ENCODE data around the gene SERPINB7. TPM values are rescaled to one million over a fixed set of nuclear protein-coding genes. Genes with fewer than 3 reads are reported as not detected.

The SERPINB7 gene
- polyA plus RNA-seq, 1 of the 3 experiments (the other 2 are of a cell fraction) = 99.5 TPM

DNA sequence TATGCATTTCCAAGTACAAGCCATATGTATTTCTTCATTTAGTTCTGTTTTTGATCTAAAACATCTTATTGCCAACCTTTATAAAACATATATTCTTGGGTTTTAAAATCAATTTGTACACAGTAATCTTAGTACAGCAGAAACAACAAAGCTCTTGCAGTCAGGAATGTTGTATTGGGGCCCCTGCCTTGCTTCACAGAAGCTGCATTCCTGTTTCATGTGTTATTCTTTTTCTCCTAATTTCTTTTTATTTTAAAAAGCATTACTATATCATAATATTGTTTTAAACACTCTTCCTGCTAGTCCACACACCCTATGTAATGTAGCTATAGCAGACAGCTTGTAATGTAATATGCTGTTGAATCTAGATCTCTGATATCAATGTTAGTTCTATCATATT is 24.0 kb downstream of the SERPINB7 start:
- no peaks in the 10 kb centered on the region; a peak in 1 of 4 replicates for H3K4me1 ChIP-seq (ENCODE audit: control insufficient read depth in 1 of 2, insufficient read depth in 2 of 2, low read depth in 1 of 2, low read length in 1 of 2)
- no peaks in the 10 kb centered on the region for H3F3A ChIP-seq (replicated peaks; ENCODE audit: insufficient read depth)
- H3K27me3 ChIP-seq (ENCODE audit: insufficient read depth) = no peaks in the 10 kb centered on the region
- H4K20me1 ChIP-seq (ENCODE audit: insufficient read depth) = no peaks in the 10 kb centered on the region
- no peaks in the 10 kb centered on the region for H3K9me3 ChIP-seq
- H2AFZ ChIP-seq (ENCODE audit: low read depth) = no peak overlapping the region
- CTCF ChIA-PET = no interaction called here
- DNase-seq = no peak
- H3K9me2 ChIP-seq = no peaks in the 10 kb centered on the region
- POLR2A ChIA-PET = no interaction called here
- H3K9ac ChIP-seq = no peak overlapping the region
- H3K4me3 ChIP-seq (ENCODE audit: low read depth in 2 of 2, low read length in 1 of 2) = no peak overlapping the region
- H3K79me2 ChIP-seq (ENCODE audit: insufficient read depth) = no peaks in the 10 kb centered on the region
- H3K27ac ChIP-seq (ENCODE audit: low read depth in 2 of 2, low read length in 1 of 2) = no peak overlapping the region; a peak in 1 of 4 replicates
- H3K4me2 ChIP-seq = no peak overlapping the region
- TF ChIP-seq GATA2 (CRISPR knock-in tag; IDR thresholded peaks at IDR 0.05) (no peak), NFIC (IDR thresholded peaks at IDR 0.05; ENCODE audit: borderline replicate concordance) (no peak), RXRA (IDR thresholded peaks at IDR 0.05; ENCODE audit: borderline replicate concordance, low read depth) (no peak), CHD2 (IDR thresholded peaks at IDR 0.05; ENCODE audit: low read length, partially characterized antibody) (no peak), SIN3A (IDR thresholded peaks at IDR 0.05; ENCODE audit: borderline replicate concordance, low read depth, low read length) (no peak), SMC3 (IDR thresholded peaks at IDR 0.05; ENCODE audit: low read depth, low read length) (no peak), GABPA (IDR thresholded peaks at IDR 0.05; ENCODE audit: low read depth) (no peak), TEAD4 (IDR thresholded peaks at IDR 0.05; ENCODE audit: borderline replicate concordance, insufficient read depth) (no peak)
- TF ChIP-seq, protein P1, sequence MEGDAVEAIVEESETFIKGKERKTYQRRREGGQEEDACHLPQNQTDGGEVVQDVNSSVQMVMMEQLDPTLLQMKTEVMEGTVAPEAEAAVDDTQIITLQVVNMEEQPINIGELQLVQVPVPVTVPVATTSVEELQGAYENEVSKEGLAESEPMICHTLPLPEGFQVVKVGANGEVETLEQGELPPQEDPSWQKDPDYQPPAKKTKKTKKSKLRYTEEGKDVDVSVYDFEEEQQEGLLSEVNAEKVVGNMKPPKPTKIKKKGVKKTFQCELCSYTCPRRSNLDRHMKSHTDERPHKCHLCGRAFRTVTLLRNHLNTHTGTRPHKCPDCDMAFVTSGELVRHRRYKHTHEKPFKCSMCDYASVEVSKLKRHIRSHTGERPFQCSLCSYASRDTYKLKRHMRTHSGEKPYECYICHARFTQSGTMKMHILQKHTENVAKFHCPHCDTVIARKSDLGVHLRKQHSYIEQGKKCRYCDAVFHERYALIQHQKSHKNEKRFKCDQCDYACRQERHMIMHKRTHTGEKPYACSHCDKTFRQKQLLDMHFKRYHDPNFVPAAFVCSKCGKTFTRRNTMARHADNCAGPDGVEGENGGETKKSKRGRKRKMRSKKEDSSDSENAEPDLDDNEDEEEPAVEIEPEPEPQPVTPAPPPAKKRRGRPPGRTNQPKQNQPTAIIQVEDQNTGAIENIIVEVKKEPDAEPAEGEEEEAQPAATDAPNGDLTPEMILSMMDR (IDR thresholded peaks at IDR 0.05) = no peak
- TF ChIP-seq, protein P2, sequence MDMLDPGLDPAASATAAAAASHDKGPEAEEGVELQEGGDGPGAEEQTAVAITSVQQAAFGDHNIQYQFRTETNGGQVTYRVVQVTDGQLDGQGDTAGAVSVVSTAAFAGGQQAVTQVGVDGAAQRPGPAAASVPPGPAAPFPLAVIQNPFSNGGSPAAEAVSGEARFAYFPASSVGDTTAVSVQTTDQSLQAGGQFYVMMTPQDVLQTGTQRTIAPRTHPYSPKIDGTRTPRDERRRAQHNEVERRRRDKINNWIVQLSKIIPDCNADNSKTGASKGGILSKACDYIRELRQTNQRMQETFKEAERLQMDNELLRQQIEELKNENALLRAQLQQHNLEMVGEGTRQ (IDR thresholded peaks at IDR 0.05; ENCODE audit: borderline replicate concordance, low read depth, low read length) = no peak
- TF ChIP-seq, protein P3, sequence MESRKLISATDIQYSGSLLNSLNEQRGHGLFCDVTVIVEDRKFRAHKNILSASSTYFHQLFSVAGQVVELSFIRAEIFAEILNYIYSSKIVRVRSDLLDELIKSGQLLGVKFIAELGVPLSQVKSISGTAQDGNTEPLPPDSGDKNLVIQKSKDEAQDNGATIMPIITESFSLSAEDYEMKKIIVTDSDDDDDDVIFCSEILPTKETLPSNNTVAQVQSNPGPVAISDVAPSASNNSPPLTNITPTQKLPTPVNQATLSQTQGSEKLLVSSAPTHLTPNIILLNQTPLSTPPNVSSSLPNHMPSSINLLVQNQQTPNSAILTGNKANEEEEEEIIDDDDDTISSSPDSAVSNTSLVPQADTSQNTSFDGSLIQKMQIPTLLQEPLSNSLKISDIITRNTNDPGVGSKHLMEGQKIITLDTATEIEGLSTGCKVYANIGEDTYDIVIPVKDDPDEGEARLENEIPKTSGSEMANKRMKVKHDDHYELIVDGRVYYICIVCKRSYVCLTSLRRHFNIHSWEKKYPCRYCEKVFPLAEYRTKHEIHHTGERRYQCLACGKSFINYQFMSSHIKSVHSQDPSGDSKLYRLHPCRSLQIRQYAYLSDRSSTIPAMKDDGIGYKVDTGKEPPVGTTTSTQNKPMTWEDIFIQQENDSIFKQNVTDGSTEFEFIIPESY (IDR thresholded peaks at IDR 0.05; ENCODE audit: borderline replicate concordance, low read depth) = no peak
- peaks cover 25% of the 10 kb centered on the region in 2 experiments for H3K36me3 ChIP-seq (replicated peaks in 1 of 2; ENCODE audit: control insufficient read depth in 1 of 2, insufficient read depth in 2 of 2, low read length in 1 of 2)

DNA sequence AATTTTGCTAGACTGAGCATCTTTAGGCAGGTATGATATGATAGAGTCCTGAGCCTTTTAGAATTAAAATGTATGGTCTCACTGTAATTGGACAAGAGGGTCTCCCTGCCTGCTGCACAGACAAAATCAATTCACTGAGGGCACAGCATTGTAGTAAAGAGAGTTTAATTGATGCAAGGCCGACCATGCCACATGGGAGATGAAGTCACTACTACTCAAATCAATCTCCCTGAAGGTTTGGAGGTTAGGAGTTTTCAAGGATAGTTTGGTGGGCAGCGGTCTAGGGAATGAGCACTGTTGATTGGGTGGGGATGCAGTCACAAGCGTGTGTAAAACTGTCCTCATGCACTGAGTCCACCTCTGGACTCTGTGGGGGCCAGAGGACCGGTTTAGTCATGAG is 26.1 kb downstream of the SERPINB7 start:
- no peaks in the 10 kb centered on the region for H3K9me3 ChIP-seq

More for the DNA sequence above, 26.1 kb downstream of the SERPINB7 start:
- Histone ChIP-seq H3F3A (replicated peaks; ENCODE audit: insufficient read depth) (no peaks in the 10 kb centered on the region), H3K9ac (no peak overlapping the region), H4K20me1 (ENCODE audit: insufficient read depth) (no peaks in the 10 kb centered on the region), H2AFZ (ENCODE audit: low read depth) (no peak overlapping the region), H3K9me2 (no peaks in the 10 kb centered on the region), H3K4me3 (ENCODE audit: low read depth in 2 of 2, low read length in 1 of 2) (no peak overlapping the region), H3K79me2 (ENCODE audit: insufficient read depth) (no peaks in the 10 kb centered on the region), H3K27ac (ENCODE audit: low read depth in 2 of 2, low read length in 1 of 2) (no peak overlapping the region), H3K4me2 (no peak overlapping the region), H3K4me1 (ENCODE audit: control insufficient read depth in 1 of 2, insufficient read depth in 2 of 2, low read depth in 1 of 2, low read length in 1 of 2) (no peaks in the 10 kb centered on the region; a peak in 1 of 4 replicates), H3K36me3 (replicated peaks in 1 of 2; ENCODE audit: control insufficient read depth in 1 of 2, insufficient read depth in 2 of 2, low read length in 1 of 2) (peaks cover 31 to 32% of the 10 kb centered on the region in 2 experiments), H3K27me3 (ENCODE audit: insufficient read depth) (no peaks in the 10 kb centered on the region)
- 31% methylated on average over 4 of the region's 4 CpGs for WGBS (ENCODE audit: low lambda C conversion rate)
- no peak for DNase-seq
- ChIA-PET POLR2A (no interaction called here), CTCF (no interaction called here)
- TF ChIP-seq TEAD4 (IDR thresholded peaks at IDR 0.05; ENCODE audit: borderline replicate concordance, insufficient read depth) (no peak), TCF12 (IDR thresholded peaks at IDR 0.05) (no peak), EP300 (IDR thresholded peaks at IDR 0.05; ENCODE audit: borderline replicate concordance in 1 of 2, low read depth in 1 of 2, low read length in 1 of 2) (no peak), EZH2phosphoT487 (IDR thresholded peaks at IDR 0.05; ENCODE audit: borderline replicate concordance, low read depth) (no peak), JUND (IDR thresholded peaks at IDR 0.05) (no peak), POLR2AphosphoS5 (IDR thresholded peaks at IDR 0.05; ENCODE audit: low read depth, low read length) (no peak), SMC3 (IDR thresholded peaks at IDR 0.05; ENCODE audit: low read depth, low read length) (no peak)
- TF ChIP-seq, protein P4, sequence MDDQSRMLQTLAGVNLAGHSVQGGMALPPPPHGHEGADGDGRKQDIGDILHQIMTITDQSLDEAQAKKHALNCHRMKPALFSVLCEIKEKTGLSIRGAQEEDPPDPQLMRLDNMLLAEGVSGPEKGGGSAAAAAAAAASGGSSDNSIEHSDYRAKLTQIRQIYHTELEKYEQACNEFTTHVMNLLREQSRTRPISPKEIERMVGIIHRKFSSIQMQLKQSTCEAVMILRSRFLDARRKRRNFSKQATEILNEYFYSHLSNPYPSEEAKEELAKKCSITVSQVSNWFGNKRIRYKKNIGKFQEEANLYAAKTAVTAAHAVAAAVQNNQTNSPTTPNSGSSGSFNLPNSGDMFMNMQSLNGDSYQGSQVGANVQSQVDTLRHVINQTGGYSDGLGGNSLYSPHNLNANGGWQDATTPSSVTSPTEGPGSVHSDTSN (IDR thresholded peaks at IDR 0.05) = no peak

Measured in SK-N-SH (cell line).